Smooth muscle cell (in vitro differentiated cells): Measurements from ENCODE around the gene ARID1B. TPM values are rescaled to one million over a fixed set of nuclear protein-coding genes. Genes with fewer than 3 reads are reported as not detected.

Experiments used
- DNase-seq: peaks from one replicate; lab custom pipeline; 2025; ENCODE audit not compliant: unreplicated experiment; lab: John Stamatoyannopoulos, UW
- H2AFZ ChIP-seq: fragments of 200-600 bp; sonication (generic); 2 replicates; pipeline ENCODE4 v1.6.0; 2016; ENCODE audit warnings: antibody characterized with exemption, low read depth, mild to moderate bottlenecking
- H3F3A ChIP-seq: fragments of 200-600 bp; sonication (generic); 2 replicates; pipeline ENCODE4 v1.6.0; 2017; ENCODE audit warnings: antibody characterized with exemption, low read depth
- H3K27ac ChIP-seq: fragments of 200-600 bp; sonication (generic); 2 replicates; pipeline ENCODE4 v1.5.1; 2016; ENCODE audit warnings: low read depth, mild to moderate bottlenecking
- H3K27me3 ChIP-seq: fragments of 200-600 bp; sonication (generic); 2 replicates; pipeline ENCODE4 v1.6.1; 2016; ENCODE audit warnings: low read depth, mild to moderate bottlenecking
- H3K36me3 ChIP-seq: fragments of 200-600 bp; sonication (generic); 2 replicates; pipeline ENCODE4 v1.5.1; 2016; ENCODE audit warnings: low read depth
- H3K4me1 ChIP-seq: fragments of 200-600 bp; sonication (generic); 2 replicates; pipeline ENCODE4 v1.5.1; 2016; ENCODE audit warnings: low read depth
- H3K4me2 ChIP-seq: fragments of 200-600 bp; sonication (generic); 2 replicates; pipeline ENCODE4 v1.6.0; 2016; ENCODE audit warnings: mild to moderate bottlenecking
- H3K4me3 ChIP-seq: fragments of 200-600 bp; sonication (generic); 2 replicates; pipeline ENCODE4 v1.5.1; 2016; ENCODE audit warnings: mild to moderate bottlenecking
- H3K79me2 ChIP-seq: fragments of 200-600 bp; sonication (generic); 2 replicates; pipeline ENCODE4 v1.6.0; 2016; ENCODE audit warnings: low read depth, mild to moderate bottlenecking
- H3K9ac ChIP-seq: fragments of 200-600 bp; sonication (generic); 2 replicates; pipeline ENCODE4 v1.6.0; 2016; ENCODE audit warnings: low read depth
- H3K9me3 ChIP-seq: fragments of 200-600 bp; sonication (generic); replicated peaks from 2 replicates; pipeline ENCODE4 v1.5.1; 2016; ENCODE audit warnings: low read depth
- H4K20me1 ChIP-seq: fragments of 200-600 bp; sonication (generic); 2 replicates; pipeline ENCODE4 v1.6.0; 2016; ENCODE audit warnings: low read depth
- CTCF ChIP-seq: fragments of 200-600 bp; sonication (generic); IDR thresholded peaks from 2 replicates; pipeline ENCODE4 v1.5.1; 2017; ENCODE audit warnings: borderline replicate concordance, mild to moderate bottlenecking, antibody characterized with exemption; ENCODE audit not compliant: insufficient read depth, poor library complexity, severe bottlenecking
- WGBS: methylation state at CpG from one replicate; pipeline ENCODE4 v1.1.7; 2016; ENCODE audit warnings: low lambda C conversion rate; 5-methylcytosine and 5-hydroxymethylcytosine counted together
- polyA plus RNA-seq: library from polyadenylated mRNA; unstranded; fragments of >200 nt; fragmentation: Nextera tagmentation; extraction: Ambion mirVana; gene quantifications from 2 replicates; pipeline ENCODE4 v1.2.1, GENCODE V29; 2016
- total RNA-seq: library from RNA; depleted of rRNA; stranded (reverse); fragments of >200 nt; gene quantifications from 2 replicates; pipeline ENCODE4 v1.2.3, GENCODE V29; 2014

The ARID1B gene
- total and polyA plus RNA-seq, 2 experiments from 2014 or later: 30.1 to 65.4 TPM

GRCh38 chr6:156762547-156762946 lies 14.6 kb upstream of the ARID1B start:
- Histone ChIP-seq H3K27me3 (no peaks in the 10 kb centered on the region), H3K9ac (no peak overlapping the region), H2AFZ (no peak overlapping the region), H3K9me3 (no peaks in the 10 kb centered on the region), H3K36me3 (no peaks in the 10 kb centered on the region), H3K4me3 (no peak overlapping the region), H3F3A (peaks cover under 1% of the 10 kb centered on the region), H3K27ac (no peak overlapping the region), H3K79me2 (no peaks in the 10 kb centered on the region), H3K4me1 (no peaks in the 10 kb centered on the region), H3K4me2 (no peak overlapping the region), H4K20me1 (no peaks in the 10 kb centered on the region)
- DNase-seq: no peak
- no peak for TF ChIP-seq CTCF
- WGBS: 96% methylated on average over 7 of the region's 7 CpGs

- Histone ChIP-seq H3K4me3 (no peak overlapping the region), H3K4me1 (no peaks in the 10 kb centered on the region), H3K9me3 (no peaks in the 10 kb centered on the region), H2AFZ (no peak overlapping the region), H3F3A (peaks cover 2% of the 10 kb centered on the region), H3K4me2 (no peak overlapping the region), H3K79me2 (no peaks in the 10 kb centered on the region), H4K20me1 (no peaks in the 10 kb centered on the region), H3K36me3 (no peaks in the 10 kb centered on the region), H3K9ac (no peak overlapping the region), H3K27ac (no peak overlapping the region), H3K27me3 (no peaks in the 10 kb centered on the region)
- no peak for TF ChIP-seq CTCF
- no peak for DNase-seq
- 94% methylated on average over 10 of the region's 10 CpGs for WGBS
Measured at GRCh38 chr6:156765117-156765516, 12.1 kb upstream of the ARID1B start.

GRCh38 chr6:156767603-156768467 lies 9.3 kb upstream of the ARID1B start:
- DNase-seq: no peak
- H3F3A ChIP-seq: peaks cover 2% of the 10 kb centered on the region
- 78% methylated on average over 9 of the region's 9 CpGs for WGBS

More at GRCh38 chr6:156767603-156768467, 9.3 kb upstream of the ARID1B start:
- Histone ChIP-seq H3K4me2 (peak overlapping the region; percentile 33), H3K36me3 (no peaks in the 10 kb centered on the region), H3K9me3 (no peaks in the 10 kb centered on the region), H3K79me2 (no peaks in the 10 kb centered on the region), H3K9ac (no peak overlapping the region), H2AFZ (no peak overlapping the region), H3K27me3 (no peaks in the 10 kb centered on the region), H3K27ac (no peak overlapping the region), H4K20me1 (no peaks in the 10 kb centered on the region), H3K4me1 (no peaks in the 10 kb centered on the region), H3K4me3 (no peak overlapping the region)
- no peak for TF ChIP-seq CTCF
